GM12873 (cell line): ENCODE data around the gene A3GALT2.

Source experiments
- CTCF ChIP-seq: IDR thresholded peaks from 2 replicates; pipeline ENCODE4 v1.5.1; 2012; ENCODE audit warnings: low read depth, mild to moderate bottlenecking, moderate library complexity, low read length, control low read depth; ENCODE audit not compliant: insufficient read depth; ENCODE audit errors: missing control alignments

Gene A3GALT2

GRCh38 chr1:33344896-33345560, 24.1 kb upstream of the A3GALT2 start:
- no peak for TF ChIP-seq CTCF

GRCh38 chr1:33343539-33343938, 22.6 kb upstream of the A3GALT2 start:
- TF ChIP-seq CTCF: no peak

- no peak for TF ChIP-seq CTCF
These were observed 21.3 kb upstream of the A3GALT2 start for GRCh38 chr1:33342041-33342723.

GRCh38 chr1:33341190-33341589, 20.3 kb upstream of the A3GALT2 start:
- TF ChIP-seq CTCF: no peak

- TF ChIP-seq CTCF: no peak
These were observed 18.5 kb upstream of the A3GALT2 start for GRCh38 chr1:33339413-33339812.

GRCh38 chr1:33338440-33339211, 17.7 kb upstream of the A3GALT2 start:
- no peak for TF ChIP-seq CTCF

GRCh38 chr1:33338048-33338439, 17.1 kb upstream of the A3GALT2 start:
- TF ChIP-seq CTCF: no peak
